Activated CD4-positive, alpha-beta T cell treated with anti-CD3 and anti-CD28 coated beads, Interleukin-2, amount 50 U/mL, for 16 hours (primary cell): ENCODE data around the gene FA2H.
"Not testable (repeated sequence)": the region's sequence is repeated elsewhere in the genome, so short reads cannot be mapped to it uniquely, and the experiment has no call there.

ENCODE experiments used
- DNase-seq: peaks from one replicate; pipeline ENCODE4 v3.0.0-alpha.2; 2020

The FA2H gene

DNA sequence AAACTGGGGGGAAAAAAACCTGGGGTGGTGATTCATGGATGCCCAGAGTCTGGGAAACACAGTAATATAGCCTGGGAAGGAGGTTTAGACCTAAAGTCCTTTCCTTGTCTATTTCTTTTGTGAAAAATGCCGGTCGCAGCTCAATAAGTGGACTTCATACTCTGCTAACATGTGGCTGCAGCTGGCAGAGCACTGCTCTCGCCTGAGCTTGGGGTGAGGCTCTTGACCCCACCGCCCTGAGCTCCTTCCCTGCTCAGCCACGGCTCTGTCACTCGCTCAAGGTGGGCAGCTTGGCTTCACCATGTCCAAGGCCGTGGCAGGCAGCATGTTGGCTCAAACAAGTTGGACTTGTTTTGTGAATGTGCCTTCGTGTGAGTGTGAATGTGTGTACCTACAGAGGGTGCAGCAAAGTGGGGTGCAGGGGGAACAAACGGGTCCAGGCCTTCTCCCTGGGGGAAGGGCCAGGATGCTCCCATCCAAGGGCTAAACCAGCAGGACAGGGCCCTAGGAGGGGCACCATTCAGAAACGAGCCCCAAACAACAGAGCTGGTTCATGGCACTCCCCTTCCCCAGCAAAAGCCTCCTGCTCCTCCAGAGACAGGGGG is 4.9 kb downstream of the FA2H start:
- no peak for DNase-seq

DNA sequence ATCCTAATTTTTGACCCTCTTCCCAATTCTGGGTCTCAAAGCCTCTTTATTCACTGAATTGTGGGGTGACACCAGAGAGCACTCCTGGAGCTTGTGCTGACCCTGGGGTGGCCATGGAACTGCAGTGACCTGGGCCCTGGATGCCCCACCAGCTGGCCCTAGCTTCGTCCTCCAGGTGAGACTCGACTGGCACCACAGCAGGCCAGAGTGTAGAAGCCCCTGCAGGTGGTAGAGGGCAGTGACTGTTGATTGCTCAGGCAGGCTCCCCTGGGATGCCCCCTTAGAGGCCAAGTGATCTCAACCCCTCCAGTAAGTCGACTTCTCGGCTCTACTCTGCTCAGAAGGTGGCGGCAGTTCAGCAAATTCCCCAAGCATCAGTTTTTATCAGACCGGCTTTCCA is 6.4 kb downstream of the FA2H start:
- no peak for DNase-seq

DNA sequence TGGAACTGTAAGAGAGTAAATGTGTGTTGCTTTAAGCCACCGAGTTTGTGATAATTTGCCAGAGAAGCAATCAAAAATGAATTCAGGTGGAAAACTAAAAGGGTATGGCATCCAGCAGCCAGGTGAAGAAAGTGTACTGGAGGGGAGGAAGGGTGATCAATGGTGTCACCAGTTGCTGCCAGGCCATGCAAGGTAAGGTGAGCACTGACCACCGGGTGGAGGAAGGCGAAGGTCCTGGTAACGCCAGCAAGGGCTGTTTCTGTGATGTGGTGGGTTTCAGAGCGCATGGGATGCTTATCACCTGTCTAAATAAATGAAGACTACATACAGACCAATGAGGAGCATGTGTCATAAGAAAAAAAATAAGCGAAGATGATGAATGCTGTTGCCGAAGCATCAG is 6.9 kb downstream of the FA2H start:
- no peak for DNase-seq

DNA sequence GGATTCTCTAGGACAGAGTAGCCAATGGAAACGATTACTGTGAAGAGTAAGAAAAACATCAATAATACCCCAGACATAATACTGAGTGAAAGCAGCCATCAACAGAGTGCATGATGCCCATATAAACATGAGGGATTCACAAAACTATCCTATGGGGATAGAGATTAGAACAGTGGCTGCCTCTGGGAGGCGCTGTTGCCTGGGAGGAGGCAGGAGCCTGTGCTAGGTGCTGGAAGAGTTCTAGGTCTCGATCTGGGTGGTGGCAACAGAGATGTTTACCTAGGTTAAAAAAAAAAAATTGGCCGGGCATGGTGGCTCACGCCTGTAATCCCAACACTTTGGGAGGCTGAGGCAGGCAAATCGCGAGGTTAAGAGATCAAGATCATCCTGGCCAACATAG is 7.9 kb downstream of the FA2H start:
- DNase-seq = no peak

DNA sequence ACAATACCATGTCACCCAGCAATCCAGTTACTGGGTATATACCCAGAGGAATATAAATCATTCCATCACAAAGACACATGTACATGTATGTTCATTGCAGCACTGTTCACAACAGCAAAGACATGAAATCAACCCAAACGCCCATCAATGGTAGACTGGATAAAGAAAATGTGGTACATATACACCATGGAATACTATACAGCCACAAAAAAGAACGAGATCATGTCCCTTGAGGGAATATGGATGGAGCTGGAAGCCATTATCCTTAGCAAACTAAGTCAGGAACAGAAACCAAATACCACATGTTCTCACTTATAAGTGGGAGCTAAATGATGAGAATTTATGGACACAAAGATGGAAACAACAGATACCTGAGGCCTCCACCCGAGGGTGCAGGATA is 10.4 kb downstream of the FA2H start:
- DNase-seq = not testable (repeated sequence)

DNA sequence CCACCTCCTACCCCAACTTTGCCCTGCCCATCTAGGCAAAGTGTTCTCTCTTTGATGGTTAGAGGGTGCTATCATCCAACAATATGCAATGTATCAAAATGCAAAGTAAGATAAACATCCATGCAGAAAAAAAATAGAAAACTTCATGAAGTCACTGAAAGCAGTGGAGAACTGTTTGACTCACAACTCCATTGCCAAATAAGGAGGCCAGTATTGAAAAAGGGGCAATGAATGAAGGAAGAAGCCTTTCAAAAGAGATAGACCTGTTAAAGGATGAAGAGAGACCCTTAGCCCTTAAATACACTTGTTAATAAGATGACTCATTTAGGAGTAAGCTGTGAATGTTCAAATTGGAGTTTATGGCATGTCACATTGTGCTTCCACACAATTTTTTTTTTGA is 13.0 kb downstream of the FA2H start:
- no peak for DNase-seq

DNA sequence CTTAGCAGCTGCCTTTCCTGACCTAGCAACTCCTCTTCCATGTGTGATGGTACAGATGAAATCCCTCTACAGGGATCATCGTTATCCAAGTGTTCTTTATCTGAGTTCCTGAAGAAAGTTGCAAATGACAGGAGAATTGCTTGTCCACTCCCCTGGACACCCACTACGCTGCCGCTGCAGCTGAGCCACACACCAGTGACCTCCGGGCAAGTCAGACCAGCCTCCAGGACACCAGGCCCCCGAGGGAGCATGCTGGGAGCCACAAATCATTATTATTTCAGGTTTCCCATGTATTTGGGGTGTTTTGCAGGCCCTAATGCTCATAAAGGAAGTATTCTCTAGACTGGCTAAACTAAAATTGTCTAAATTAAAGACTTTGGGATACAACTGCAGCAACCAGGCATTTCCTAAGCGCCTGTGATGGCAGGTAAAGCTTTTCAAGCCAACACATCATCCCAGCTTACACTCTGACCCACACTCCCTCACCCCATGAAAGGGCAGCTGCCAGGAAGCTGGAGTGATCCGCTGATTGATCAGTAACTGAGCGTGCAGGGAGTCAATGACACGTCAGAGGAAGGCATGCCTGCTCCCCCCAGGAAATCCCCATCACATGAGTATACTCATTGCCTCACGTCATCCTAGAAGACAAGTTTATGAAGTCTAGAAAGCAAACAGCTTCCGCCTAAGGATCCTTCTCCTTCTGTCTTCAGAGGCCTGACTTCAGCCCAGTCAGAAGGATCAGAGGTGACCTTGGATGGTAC is 14.4 kb downstream of the FA2H start:
- DNase-seq = peak; percentile 21

DNA sequence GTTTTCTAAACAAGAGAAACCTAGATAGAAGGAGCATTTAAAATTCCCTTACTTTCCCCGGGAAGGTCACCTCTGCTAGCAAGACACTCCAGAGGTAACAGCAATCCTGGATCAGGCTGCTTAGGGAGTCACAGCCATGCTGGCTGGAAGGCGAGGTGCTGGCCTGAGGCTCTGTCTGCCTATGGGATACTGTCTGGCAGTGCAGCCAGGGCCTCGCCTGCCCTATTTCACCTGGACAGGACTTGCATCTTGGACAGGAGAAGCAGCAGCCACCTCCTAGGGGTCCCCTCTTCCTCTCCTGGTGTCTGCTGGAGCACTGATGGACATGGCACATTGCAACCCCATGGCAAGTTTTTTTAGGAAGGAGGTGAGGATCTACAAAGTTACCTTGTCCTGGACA is 15.1 kb downstream of the FA2H start:
- no peak for DNase-seq

DNA sequence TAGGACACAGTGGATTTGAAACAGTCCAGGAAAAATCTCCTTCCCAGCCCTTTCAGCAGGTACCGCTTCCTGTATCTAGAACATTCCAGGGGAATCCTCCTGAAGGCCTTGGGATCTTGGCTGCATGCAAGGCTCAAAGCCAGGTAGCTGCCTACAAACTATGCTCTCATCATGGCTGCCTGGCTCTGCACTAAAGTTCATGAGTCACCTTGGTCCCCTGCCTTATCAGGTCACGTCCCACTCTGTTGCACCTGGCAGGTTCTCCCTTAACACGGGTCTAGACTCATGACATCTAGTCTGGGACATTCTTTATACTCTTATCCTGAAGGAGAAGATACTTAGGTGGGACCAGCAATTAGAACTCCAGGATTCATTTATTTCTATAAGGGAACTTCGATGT is 15.8 kb downstream of the FA2H start:
- no peak for DNase-seq

DNA sequence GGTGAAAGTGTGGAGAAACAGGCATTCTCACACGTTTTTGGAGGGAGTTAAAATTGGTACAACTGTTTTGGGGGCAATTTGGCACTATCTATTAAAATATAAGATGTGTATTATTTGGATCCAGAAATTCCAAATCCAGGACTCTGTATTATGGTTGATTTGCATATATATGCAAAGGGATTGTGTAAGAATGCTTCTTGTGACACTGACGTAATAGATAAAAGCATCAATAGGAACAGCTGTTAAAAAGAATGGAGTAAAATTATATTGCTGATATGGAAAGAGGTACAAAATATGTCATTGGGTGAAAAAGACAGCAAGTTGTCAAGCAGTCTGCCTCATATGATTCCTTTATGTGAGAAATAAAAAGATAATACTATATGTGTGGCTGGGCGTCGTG is 17.3 kb downstream of the FA2H start:
- no peak for DNase-seq

DNA sequence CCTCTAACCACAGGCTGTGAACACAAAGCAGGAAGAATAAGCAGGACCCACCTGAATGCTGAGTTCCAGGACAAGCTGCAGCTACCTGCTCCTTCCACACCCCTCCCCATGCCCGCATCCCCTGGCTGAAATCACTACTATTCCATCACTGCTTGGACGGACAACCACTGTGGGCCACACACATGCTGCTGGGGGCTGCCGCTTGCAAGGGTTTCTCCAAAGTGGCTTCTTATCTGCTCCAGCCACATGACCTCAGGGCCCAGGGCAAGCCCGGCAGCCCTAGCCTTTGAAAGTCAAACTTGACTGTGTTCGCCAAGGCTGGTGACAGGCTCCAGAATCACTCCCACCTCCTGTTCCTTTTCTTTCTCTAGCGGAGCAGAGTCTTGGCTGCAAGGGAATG is 18.4 kb downstream of the FA2H start:
- DNase-seq = no peak

DNA sequence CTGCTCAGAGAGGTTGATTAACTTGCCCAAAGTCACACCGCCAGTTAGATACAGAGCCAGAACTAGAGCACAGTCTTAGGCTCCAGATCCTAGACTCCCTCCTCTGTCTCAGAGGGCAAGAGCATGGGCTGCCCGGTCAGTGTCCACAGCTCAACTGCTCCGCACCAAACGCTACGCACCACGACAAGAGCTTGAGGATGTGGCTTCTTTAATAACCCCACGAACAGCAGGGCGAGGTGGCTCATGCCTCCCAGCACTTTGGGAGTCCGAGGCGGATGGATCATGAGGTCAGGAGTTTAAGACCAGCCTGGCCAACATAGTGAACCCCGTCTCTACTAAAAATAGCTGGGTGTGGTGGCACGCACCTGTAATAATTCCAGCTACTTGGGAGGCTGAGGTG is 21.4 kb downstream of the FA2H start:
- no peak for DNase-seq

DNA sequence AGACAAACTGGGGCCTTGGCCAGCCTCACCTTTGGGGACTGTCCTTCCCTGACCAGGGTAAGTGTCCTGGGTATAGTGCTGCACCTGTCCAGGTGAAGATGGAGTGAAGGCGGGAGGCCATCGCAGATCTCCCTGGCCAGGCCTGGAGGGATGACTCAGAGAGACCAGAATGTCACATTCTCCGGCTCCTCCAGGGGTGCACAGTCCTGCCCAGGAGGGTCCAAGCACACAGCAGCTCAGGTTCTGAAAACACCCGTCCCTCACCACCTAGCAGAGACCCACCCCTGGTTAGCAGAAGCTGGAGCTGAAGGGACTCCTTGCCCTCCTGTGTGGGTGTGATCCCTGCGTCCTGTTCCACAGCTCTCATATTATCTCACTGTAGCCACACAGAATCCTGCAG is 21.9 kb downstream of the FA2H start:
- no peak for DNase-seq

DNA sequence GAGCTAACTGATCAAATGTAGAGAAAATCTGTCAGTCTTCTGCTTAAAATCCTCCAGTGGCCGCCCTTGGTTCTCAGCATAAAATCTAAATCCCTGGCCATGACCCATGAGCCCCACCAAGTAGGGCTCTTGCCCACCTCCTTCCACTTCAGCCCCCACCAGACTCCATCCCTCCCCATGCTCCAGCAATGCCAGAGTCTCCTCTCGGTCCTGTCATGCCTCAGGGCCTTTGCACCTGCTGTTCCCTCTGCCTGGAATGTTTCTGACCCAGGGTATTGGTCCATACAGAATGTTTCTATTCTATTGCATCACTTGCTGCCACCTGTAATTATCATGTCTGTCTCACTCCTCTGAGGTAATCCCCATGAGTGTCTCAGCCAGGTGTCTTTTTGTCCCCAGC is 22.4 kb downstream of the FA2H start:
- DNase-seq = no peak

DNA sequence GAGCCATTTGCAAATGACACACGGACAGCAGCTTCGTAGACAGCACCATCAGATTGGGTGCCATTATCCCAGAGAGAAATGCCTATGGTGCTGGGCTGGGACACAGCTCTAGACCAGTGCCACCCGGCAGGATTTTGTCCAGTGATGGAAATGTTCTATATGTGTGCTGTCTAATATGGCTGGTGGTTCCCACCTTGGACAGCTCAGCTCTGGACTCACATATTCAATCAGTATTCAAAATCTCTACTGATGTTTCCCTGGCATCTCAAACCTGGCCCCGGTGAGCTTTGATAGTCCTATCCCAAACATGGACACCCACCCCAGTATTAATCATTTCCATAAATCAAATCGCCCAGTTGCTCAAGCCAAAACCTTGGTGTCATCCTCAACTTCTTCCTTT is 23.0 kb downstream of the FA2H start:
- no peak for DNase-seq

DNA sequence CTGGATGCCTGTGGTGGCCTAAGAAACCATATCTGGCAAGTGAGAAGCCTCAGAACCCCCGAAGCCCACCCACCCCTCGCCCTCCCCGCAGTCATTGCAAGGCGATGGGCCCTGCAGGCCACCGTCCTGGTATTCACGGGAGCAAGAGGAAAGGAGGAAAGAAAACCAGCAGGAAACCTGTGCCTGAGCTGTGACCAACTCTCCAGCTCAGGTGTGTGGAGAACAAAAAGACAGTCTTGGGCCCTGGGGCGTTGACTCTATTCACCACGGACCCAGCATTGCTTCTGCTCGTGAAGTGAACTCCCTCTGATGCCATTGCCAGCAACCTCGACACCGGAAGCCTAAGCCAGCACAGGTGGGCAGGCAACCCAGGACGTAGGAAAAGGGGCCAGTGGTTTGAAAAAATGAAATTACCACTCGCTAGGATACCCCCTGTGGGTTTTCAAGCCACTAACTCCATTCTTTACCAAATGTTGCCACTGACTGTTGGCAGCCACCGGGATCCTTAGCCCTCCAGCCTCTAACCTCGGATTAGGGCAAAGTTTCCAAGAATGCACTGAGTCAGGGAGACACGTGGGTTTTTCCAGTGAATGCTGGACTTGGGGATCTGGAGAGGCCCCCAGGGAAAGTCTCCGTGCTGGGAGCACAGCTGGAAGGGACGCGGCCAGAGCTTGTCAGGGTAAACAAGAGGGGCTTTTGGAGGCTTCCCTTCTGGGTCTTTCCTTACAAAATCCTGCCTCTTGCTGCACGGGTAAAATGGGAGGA is 25.1 kb downstream of the FA2H start:
- no peak for DNase-seq

DNA sequence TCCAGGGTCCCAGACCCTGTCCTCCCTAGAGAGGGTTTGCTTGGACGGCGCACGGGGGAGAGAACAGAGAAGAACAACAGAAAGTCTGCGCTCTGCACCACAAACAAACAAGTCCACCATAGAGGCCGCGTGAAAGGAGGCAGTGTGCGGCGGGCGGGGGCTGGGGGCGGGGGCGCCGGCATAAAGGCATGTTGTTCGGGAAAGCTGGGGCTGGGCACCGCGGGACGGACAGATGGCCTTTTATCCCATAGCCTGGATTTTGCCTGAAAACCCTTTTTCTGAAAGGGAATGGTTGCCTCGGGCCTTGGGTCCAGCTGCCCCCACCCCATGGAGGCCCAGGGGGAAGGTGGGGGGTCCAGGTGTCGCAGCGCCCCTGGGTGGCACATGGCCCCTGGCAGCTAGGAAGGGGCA is 26.0 kb downstream of the FA2H start:
- no peak for DNase-seq

DNA sequence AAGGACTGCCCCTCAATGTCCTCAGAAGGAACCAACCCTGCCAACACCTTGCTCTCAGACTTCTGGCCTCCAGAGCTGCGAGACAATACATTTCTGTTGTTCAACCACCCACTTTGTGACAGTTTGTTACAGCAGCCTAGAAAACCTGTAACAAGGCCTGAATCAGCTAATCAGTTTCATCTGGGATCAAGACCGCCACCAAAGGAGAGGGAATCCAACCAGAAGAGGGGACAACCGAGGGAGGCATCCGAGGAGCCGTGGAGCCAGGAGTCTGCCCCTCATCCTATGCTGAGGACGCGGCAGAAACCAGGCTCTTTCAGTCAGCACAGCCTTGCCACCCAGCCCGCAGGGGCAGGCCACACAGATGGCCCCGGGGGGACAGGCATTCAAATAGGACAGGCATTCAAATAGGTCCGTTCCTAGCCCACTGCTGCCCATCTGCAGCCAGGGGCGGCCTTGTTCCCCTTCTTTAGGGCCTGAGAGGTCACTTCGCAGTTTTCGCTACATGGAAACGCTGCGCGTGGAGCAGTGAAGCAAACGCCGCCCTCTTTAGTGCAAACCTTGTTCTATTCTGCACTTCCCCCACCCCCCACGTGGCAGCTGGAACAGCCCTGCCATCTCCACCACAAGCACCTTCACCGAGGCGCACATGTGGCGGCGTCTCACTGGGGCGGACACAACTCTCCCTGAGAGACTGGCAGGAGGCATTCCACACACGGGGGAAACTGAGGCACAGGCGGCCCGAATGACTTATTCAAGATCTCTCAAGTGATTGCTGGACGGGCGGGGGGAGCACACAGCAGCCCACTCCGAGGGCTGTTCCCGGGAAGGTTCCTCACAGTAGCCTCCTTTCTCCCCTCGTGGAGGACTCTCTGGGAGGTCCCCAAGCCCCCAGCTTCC is 26.7 kb downstream of the FA2H start:
- no peak for DNase-seq

DNA sequence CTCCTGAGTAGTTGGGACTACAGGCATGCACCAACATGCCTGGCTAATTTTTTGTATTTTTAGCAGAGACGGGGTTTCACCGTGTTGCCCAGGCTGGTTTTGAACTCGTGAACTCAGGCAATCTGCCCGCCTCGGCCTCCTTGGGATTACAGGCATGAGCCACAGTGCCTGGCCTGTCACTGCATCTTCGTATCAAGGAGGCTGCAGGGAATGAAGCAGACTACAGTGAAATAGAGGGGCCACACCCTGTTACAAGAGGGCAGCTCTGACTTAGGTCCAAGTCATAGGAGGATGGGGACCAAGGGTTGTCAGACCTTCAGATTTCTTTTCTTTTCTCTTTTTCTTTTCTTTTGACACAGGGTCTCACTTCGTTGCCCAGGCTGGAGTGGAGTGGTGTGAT is 28.7 kb downstream of the FA2H start:
- no peak for DNase-seq

DNA sequence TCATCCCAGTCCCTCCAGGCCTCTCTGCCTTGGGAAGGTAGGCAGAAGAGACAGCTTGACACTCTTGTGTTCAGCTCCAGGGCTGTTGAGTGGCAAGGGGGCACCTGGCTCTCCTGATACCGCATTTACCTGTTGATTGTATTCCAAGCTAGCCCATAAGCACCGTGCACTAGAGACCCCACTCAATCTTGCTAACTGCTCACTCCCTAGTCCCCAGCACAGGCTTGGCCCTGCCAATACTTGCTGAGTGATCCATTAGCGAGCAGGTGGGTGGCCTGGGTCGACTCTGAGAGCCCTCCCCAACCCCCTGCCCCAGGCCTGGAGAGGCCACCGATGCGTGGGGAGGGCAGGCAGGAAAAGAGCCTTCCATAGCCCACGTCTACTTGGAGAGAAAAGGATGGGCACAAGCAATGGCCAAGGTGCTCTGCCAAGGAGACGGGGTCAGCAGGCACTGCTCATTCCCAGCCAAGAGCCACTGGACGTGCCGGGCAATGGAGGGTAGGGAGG is 29.5 kb downstream of the FA2H start:
- DNase-seq = no peak

DNA sequence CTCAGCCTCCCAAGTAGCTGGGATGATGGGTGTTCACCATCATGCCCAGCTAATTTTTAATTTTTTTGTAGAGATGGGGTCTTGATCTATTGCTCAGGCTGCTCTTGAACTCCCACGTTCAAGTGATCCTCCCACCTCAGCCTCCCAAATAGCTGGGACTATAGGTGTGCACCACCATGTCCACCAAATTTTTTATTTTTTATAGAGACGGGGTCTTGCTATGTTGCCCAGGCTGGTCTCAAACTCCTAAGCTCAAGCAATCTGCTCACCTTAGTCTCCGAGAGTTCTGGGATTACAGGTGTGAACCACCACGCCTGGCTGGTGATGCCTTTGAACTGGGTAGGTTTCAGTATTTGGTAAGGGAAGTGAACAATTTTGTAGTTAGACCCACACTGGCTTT is 30.1 kb downstream of the FA2H start:
- DNase-seq = no peak

DNA sequence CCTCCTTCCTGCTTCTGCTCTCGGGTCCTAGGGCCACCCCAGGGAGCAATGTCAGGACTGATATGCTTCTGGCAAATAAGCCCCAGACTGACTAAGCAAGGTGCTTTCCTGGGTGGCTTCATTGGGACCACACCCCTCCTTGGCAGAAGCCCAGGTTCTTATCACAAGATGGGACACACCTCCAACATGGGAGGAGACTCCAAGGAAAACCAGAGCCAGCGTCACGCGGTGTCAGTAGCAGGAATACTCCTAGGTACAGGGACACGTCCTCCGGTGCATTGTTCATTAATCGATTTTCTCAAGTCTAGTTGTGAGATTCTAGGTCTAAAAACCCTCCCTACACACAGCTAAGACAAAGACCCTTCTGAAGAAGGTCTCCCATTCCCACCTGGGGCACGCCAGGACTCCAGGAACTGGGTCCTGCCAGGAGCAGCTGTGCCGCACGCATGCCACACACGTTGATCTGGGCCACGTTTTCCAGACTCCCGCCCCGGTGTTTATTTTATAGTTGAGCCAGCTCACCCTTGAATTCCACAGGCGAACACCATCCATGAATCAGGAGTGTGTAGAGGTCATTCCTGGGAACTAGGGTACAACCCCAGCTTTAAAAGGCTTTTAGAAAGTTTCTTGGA is 30.8 kb downstream of the FA2H start:
- no peak for DNase-seq
